Adrenal gland (tissue), 5 donors: ENCODE results near the gene RNF123.
"Not testable (repeated sequence)": the region's sequence is repeated elsewhere in the genome, so short reads cannot be mapped to it uniquely, and the experiment has no call there.

Source experiments
- POLR2A ChIP-seq, 2 donors: fragments of 450-650 bp; IDR thresholded peaks; one replicate each; pipeline ENCODE4 v1.6.1; 2017; ENCODE audit warnings: antibody characterized with exemption in 2 of 2, mild to moderate bottlenecking in 2 of 2, moderate library complexity in 1 of 2
- TF ChIP-seq, protein P1 (sequence below), 6 experiments: fragments of 450-650 bp in 4 of 6; fragments of 200-600 bp in 2 of 6; sonication (generic) in 1 of 6; IDR thresholded peaks; 1 replicate in 5 of 6; 2 replicates in 1 of 6; pipeline versions ENCODE4 v1.5.1 to v1.8.0; 2016 to 2021; ENCODE audit warnings: antibody characterized with exemption in 6 of 6, mild to moderate bottlenecking in 2 of 6, moderate library complexity in 1 of 6
- donor health status: DM: no; HTN: no; CAD: no.

GRCh38 chr3:49691481-49691880, 2.1 kb downstream of the RNF123 start:
- not testable (repeated sequence) for TF ChIP-seq POLR2A (IDR thresholded peaks at IDR 0.05)
- TF ChIP-seq, protein P1, sequence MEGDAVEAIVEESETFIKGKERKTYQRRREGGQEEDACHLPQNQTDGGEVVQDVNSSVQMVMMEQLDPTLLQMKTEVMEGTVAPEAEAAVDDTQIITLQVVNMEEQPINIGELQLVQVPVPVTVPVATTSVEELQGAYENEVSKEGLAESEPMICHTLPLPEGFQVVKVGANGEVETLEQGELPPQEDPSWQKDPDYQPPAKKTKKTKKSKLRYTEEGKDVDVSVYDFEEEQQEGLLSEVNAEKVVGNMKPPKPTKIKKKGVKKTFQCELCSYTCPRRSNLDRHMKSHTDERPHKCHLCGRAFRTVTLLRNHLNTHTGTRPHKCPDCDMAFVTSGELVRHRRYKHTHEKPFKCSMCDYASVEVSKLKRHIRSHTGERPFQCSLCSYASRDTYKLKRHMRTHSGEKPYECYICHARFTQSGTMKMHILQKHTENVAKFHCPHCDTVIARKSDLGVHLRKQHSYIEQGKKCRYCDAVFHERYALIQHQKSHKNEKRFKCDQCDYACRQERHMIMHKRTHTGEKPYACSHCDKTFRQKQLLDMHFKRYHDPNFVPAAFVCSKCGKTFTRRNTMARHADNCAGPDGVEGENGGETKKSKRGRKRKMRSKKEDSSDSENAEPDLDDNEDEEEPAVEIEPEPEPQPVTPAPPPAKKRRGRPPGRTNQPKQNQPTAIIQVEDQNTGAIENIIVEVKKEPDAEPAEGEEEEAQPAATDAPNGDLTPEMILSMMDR (IDR thresholded peaks at IDR 0.05) = not testable (repeated sequence)
